Spinal cord (tissue), 10 donors: Measurements from ENCODE around the gene LSP1. TPM values are rescaled to one million over a fixed set of nuclear protein-coding genes. Genes with fewer than 3 reads are reported as not detected.
"Not testable (repeated sequence)": the region's sequence is repeated elsewhere in the genome, so short reads cannot be mapped to it uniquely, and the experiment has no call there.

Source experiments
- DNase-seq, 6 donors: peaks; one replicate each; pipeline versions ENCODE4 v3.0.0 to v3.0.0-alpha.2; 2013 to 2015; ENCODE audit warnings: low spot score in 6 of 6, low read depth in 4 of 6
- H3K27ac ChIP-seq: one replicate; pipeline ENCODE4 v1.5.1; 2013; ENCODE audit warnings: low read depth, low read length, control low read depth
- H3K27me3 ChIP-seq: one replicate; pipeline ENCODE4 v1.6.1; 2013; ENCODE audit warnings: low read length; ENCODE audit not compliant: control insufficient read depth, insufficient read depth
- H3K36me3 ChIP-seq: one replicate; pipeline ENCODE4 v1.6.1; 2013; ENCODE audit warnings: low read length; ENCODE audit not compliant: control insufficient read depth, insufficient read depth
- H3K4me1 ChIP-seq: one replicate; pipeline ENCODE4 v1.6.1; 2013; ENCODE audit warnings: low read length; ENCODE audit not compliant: control insufficient read depth, insufficient read depth
- H3K4me3 ChIP-seq: one replicate; pipeline ENCODE4 v1.5.1; 2013; ENCODE audit warnings: low read depth, low read length, control low read depth
- H3K9me3 ChIP-seq: one replicate; pipeline ENCODE4 v1.6.1; 2013; ENCODE audit warnings: low read length; ENCODE audit not compliant: control insufficient read depth, insufficient read depth
- WGBS: methylation state at CpG from one replicate; pipeline ENCODE4 v1.1.5; 2013; ENCODE audit warnings: missing lambda C conversion rate; ENCODE audit not compliant: insufficient coverage; 5-methylcytosine and 5-hydroxymethylcytosine counted together
- polyA plus RNA-seq, 2 donors: library from polyadenylated mRNA; unstranded; fragments of 120-200 nt; gene quantifications; one replicate each; pipeline ENCODE4 v1.2.1, GENCODE V29; 2013; ENCODE audit not compliant: insufficient read length in 2 of 2
- total RNA-seq, 2 donors: library from RNA; depleted of rRNA in 1 of 2; stranded (reverse); fragments of 120-200 nt in 1 of 2; fragments of >200 nt in 1 of 2; gene quantifications; one replicate each; pipeline versions ENCODE4 v1.2.3 to v1.2.4, GENCODE V29; 2013 to 2014
- donor health status: healthy.

Gene LSP1
- total and polyA plus RNA-seq, 4 donors, result 2.1 to 10.6 (median 7.9) TPM

GRCh38 chr11:1868636-1869291 is 15.9 kb downstream of the LSP1 start:
- no peaks in the 10 kb centered on the region for H3K36me3 ChIP-seq
- no peak for DNase-seq
- WGBS, result 85% methylated on average over 25 of the region's 25 CpGs
- peaks cover 14% of the 10 kb centered on the region for H3K27me3 ChIP-seq
- H3K4me1 ChIP-seq, result peaks cover 31% of the 10 kb centered on the region
- H3K9me3 ChIP-seq, result no peaks in the 10 kb centered on the region
- H3K27ac ChIP-seq, result no peak overlapping the region
- no peak overlapping the region for H3K4me3 ChIP-seq

- DNase-seq, result no peak
- 62% methylated on average over 31 of the region's 34 CpGs for WGBS
- Histone ChIP-seq H3K27ac (no peak overlapping the region), H3K4me1 (peaks cover 22% of the 10 kb centered on the region), H3K9me3 (no peaks in the 10 kb centered on the region), H3K27me3 (peaks cover 14% of the 10 kb centered on the region), H3K36me3 (no peaks in the 10 kb centered on the region), H3K4me3 (no peak overlapping the region)
Observed at GRCh38 chr11:1869427-1870325, 16.8 kb downstream of the LSP1 start.

DNA sequence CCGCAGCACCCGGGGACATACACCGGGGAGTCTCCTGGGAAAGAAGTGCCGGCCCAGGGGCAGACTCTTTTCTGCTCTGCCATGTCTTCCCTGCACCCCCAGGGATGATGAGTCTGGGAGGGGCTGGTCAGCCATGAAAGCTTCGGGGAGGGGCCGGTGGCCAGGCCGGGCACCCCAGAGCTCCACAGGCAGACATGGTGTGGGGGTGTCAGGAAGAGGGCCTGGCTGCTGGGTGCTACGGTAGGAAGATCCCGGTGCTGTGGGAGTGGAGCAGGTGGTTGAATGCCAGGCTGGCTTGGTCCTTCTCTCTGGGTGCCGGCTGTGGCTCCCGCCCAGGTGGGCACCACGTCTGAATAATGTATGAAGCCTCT is 17.4 kb downstream of the LSP1 start:
- Histone ChIP-seq H3K4me3 (no peak overlapping the region), H3K27me3 (peaks cover 14% of the 10 kb centered on the region), H3K4me1 (peaks cover 16% of the 10 kb centered on the region), H3K27ac (no peak overlapping the region), H3K9me3 (no peaks in the 10 kb centered on the region), H3K36me3 (no peaks in the 10 kb centered on the region)
- no peak for DNase-seq
- WGBS, result 72% methylated on average over 11 of the region's 12 CpGs

- no peak overlapping the region for H3K4me3 ChIP-seq
- peak in 2 of 6 donors; percentile 46 to 56 for DNase-seq
- H3K36me3 ChIP-seq, result no peaks in the 10 kb centered on the region
- H3K9me3 ChIP-seq, result no peaks in the 10 kb centered on the region
- peaks cover 14% of the 10 kb centered on the region for H3K27me3 ChIP-seq
- H3K27ac ChIP-seq, result no peak overlapping the region
- WGBS, result 33% methylated on average over 50 of the region's 50 CpGs
- peaks cover 14% of the 10 kb centered on the region for H3K4me1 ChIP-seq
Observed at GRCh38 chr11:1870721-1871466, 18.0 kb downstream of the LSP1 start.

DNA sequence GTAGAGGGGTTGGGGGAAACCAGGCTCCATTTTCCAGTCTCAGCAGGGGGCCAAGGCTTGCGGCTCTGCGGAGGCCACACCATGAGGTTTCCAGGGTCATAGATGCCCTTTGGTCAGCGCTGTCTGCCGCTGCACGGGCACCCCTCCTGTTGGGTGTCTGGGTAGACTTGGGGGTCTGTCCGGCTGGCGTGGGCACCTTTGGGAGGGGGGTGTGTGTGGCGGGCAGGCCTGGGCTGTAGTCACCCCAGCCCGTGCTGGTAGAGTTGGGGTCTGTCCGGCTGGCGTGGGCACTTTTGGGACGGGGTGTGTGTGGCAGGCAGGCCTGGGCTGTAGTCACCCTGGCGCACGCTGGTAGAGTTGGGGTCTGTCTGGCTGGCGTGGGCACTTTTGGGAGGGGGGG is 18.6 kb downstream of the LSP1 start:
- no peak for DNase-seq
- Histone ChIP-seq H3K27me3 (peaks cover 14% of the 10 kb centered on the region), H3K27ac (no peak overlapping the region), H3K36me3 (no peaks in the 10 kb centered on the region), H3K4me3 (no peak overlapping the region), H3K9me3 (no peaks in the 10 kb centered on the region), H3K4me1 (peaks cover 21% of the 10 kb centered on the region)
- WGBS, result 87% methylated on average over 13 of the region's 15 CpGs

GRCh38 chr11:1872267-1872985 is 19.5 kb downstream of the LSP1 start:
- no peaks in the 10 kb centered on the region for H3K9me3 ChIP-seq
- DNase-seq, result no peak
- peaks cover 14% of the 10 kb centered on the region for H3K27me3 ChIP-seq
- peaks cover 30% of the 10 kb centered on the region for H3K4me1 ChIP-seq
- H3K36me3 ChIP-seq, result no peaks in the 10 kb centered on the region
- no peak overlapping the region for H3K4me3 ChIP-seq
- 95% methylated on average over 22 of the region's 25 CpGs for WGBS
- H3K27ac ChIP-seq, result peak overlapping the region; percentile 47

- no peaks in the 10 kb centered on the region for H3K9me3 ChIP-seq
- peaks cover 30% of the 10 kb centered on the region for H3K4me1 ChIP-seq
- no peak overlapping the region for H3K4me3 ChIP-seq
- DNase-seq, result peak in 4 of 6 donors; percentile 12 to 83 (median 38)
- no peaks in the 10 kb centered on the region for H3K36me3 ChIP-seq
- WGBS, result 14% methylated on average over 9 of the region's 11 CpGs
- H3K27me3 ChIP-seq, result peaks cover 14% of the 10 kb centered on the region
- H3K27ac ChIP-seq, result peak overlapping the region; percentile 61
Observed at GRCh38 chr11:1873048-1873812, 20.3 kb downstream of the LSP1 start.

GRCh38 chr11:1873813-1874150 is 20.9 kb downstream of the LSP1 start:
- Histone ChIP-seq H3K27me3 (peaks cover 13% of the 10 kb centered on the region), H3K4me1 (peaks cover 30% of the 10 kb centered on the region), H3K27ac (peak overlapping the region; percentile 61)
- not testable (repeated sequence) for H3K36me3 ChIP-seq, H3K9me3 ChIP-seq, H3K4me3 ChIP-seq, DNase-seq
- 91% methylated on average over 14 of the region's 17 CpGs for WGBS
